B cell (primary cell): ENCODE data around the gene CDKN2AIPNL.

Experiments
- EZH2 ChIP-seq: IDR thresholded peaks from 2 replicates; pipeline ENCODE4 v1.6.1; 2012; ENCODE audit warnings: borderline replicate concordance, low read depth, mild to moderate bottlenecking, moderate library complexity, low read length; ENCODE audit not compliant: insufficient read depth, poor library complexity, severe bottlenecking
- TF ChIP-seq, protein P1 (sequence below): fragments of 200-600 bp; IDR thresholded peaks from one replicate; pipeline ENCODE4 v1.8.0; 2022; ENCODE audit warnings: antibody characterized with exemption, mild to moderate bottlenecking

DNA sequence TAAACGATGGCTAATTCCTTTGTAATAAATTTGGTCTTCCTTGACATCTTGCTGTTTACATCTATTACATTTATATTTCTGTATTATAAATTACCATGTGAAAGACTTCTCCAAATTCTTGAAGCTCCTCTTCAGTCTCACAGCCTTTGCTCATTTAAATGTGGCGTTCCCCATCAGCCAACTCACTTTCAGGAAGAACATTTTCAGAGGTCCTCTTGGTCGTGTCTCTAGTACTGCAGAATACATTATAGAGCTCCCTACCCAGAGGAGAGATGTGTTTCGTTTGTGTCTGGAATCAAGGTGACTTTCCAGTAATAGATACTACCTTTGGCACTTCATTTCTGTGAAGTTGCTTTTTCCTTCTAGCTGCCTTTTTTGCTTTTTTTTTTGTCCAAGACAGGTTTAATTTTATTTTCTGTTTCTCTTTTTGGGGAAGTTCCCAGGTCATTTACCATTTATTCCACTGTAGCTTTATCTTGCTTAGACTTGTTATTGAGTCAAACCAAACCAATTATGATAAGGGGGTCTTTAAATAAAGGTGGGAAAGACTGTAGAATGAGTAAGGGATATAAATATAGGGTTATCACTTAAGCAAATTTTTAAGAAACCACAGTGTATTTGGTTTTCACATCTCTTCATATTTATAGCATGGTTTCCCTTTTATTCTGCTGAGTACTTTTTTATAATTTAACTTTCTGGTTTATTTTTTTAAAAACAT is 27.5 kb downstream of the CDKN2AIPNL start:
- TF ChIP-seq, protein P1, sequence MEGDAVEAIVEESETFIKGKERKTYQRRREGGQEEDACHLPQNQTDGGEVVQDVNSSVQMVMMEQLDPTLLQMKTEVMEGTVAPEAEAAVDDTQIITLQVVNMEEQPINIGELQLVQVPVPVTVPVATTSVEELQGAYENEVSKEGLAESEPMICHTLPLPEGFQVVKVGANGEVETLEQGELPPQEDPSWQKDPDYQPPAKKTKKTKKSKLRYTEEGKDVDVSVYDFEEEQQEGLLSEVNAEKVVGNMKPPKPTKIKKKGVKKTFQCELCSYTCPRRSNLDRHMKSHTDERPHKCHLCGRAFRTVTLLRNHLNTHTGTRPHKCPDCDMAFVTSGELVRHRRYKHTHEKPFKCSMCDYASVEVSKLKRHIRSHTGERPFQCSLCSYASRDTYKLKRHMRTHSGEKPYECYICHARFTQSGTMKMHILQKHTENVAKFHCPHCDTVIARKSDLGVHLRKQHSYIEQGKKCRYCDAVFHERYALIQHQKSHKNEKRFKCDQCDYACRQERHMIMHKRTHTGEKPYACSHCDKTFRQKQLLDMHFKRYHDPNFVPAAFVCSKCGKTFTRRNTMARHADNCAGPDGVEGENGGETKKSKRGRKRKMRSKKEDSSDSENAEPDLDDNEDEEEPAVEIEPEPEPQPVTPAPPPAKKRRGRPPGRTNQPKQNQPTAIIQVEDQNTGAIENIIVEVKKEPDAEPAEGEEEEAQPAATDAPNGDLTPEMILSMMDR = no peak
- no peak for TF ChIP-seq EZH2
